Endothelial cell of umbilical vein (primary cell): Measurements from ENCODE around the gene OR51A2. TPM values are rescaled to one million over a fixed set of nuclear protein-coding genes. Genes with fewer than 3 reads are reported as not detected.

ENCODE experiments used
- BruUV-seq: library from RNA; stranded (reverse); fragments of 400-500 nt; replicated peaks from 2 replicates; lab custom pipeline; 2021; lab: Mats Ljungman, UMichigan
- CTCF ChIA-PET: fragments of 300-600, 350-600 bp; sonication (Branson Sonifier 250); formaldehyde crosslinking; loops from one replicate; lab custom pipeline; 2021; ENCODE audit warnings: antibody characterized with exemption, inconsistent platforms; lab: Charles Lee
- POLR2A ChIA-PET: fragments of 300-600, 350-600 bp; sonication (Branson Sonifier 250); formaldehyde crosslinking; loops from one replicate; lab custom pipeline; 2021; ENCODE audit warnings: antibody characterized with exemption, inconsistent platforms; lab: Charles Lee
- DNase-seq: peaks from one replicate; pipeline ENCODE4 v3.0.0-alpha.2; 2011; ENCODE audit warnings: low read depth, low spot score
- FAIRE-seq: peaks from 2 replicates; lab custom pipeline; 2011; peaks lifted over from hg19 to GRCh38; lab: Jason Lieb, UNC
- H2AFZ ChIP-seq: 2 replicates; pipeline ENCODE4 v1.6.0; 2012; ENCODE audit warnings: low read depth, low read length, control low read depth, inconsistent platforms
- H3K27ac ChIP-seq: 2 replicates; pipeline ENCODE4 v1.5.1; 2011; ENCODE audit warnings: low read depth, mild to moderate bottlenecking, control low read depth, low read length, moderate library complexity; ENCODE audit not compliant: insufficient read depth
- H3K27me3 ChIP-seq, 2 experiments: 2 replicates each; pipeline versions ENCODE4 v1.6.0 to v1.6.1; 2011; ENCODE audit warnings: low read length in 2 of 2, mixed read lengths in 1 of 2; ENCODE audit not compliant: control insufficient read depth in 2 of 2, insufficient read depth in 2 of 2
- H3K36me3 ChIP-seq, 2 experiments: 2 replicates in 1 of 2; 3 replicates in 1 of 2; pipeline ENCODE4 v1.5.1; 2011; ENCODE audit warnings: low read length in 2 of 2, mild to moderate bottlenecking in 1 of 2, moderate library complexity in 1 of 2; ENCODE audit not compliant: control insufficient read depth in 2 of 2, insufficient read depth in 2 of 2; ENCODE audit errors: extremely low read depth in 1 of 2
- H3K4me1 ChIP-seq: 3 replicates; pipeline ENCODE4 v1.5.1; 2011; ENCODE audit warnings: mild to moderate bottlenecking, low read length; ENCODE audit not compliant: control insufficient read depth, insufficient read depth; ENCODE audit errors: extremely low read depth
- H3K4me2 ChIP-seq: 2 replicates; pipeline ENCODE4 v1.6.1; 2011; ENCODE audit warnings: low read length, control low read depth, mixed read lengths; ENCODE audit not compliant: insufficient read depth
- H3K4me3 ChIP-seq, 3 experiments: fragments of 200-600 bp in 1 of 3; sonication (generic), shearing (Covaris generic) in 1 of 3; replicated peaks in 1 of 3; 2 replicates each; pipeline ENCODE4 v1.5.1; 2011 to 2016; ENCODE audit warnings: control low read depth in 3 of 3, low read length in 3 of 3, mild to moderate bottlenecking in 2 of 3, inconsistent platforms in 1 of 3, low read depth in 1 of 3, moderate library complexity in 1 of 3; ENCODE audit not compliant: insufficient read depth in 1 of 3
- H3K79me2 ChIP-seq: 2 replicates; pipeline ENCODE4 v1.6.0; 2012; ENCODE audit warnings: low read length, inconsistent platforms; ENCODE audit not compliant: control insufficient read depth, insufficient read depth
- H3K9ac ChIP-seq: replicated peaks from 2 replicates; pipeline ENCODE3; 2011; ENCODE audit warnings: low read length, control low read depth; ENCODE audit not compliant: insufficient read depth; ENCODE audit errors: extremely low read depth
- H3K9me1 ChIP-seq: replicated peaks from 3 replicates; pipeline ENCODE4 v1.6.0; 2011; ENCODE audit warnings: mild to moderate bottlenecking, low read length; ENCODE audit not compliant: control insufficient read depth, insufficient read depth; ENCODE audit errors: extremely low read depth
- H3K9me3 ChIP-seq: replicated peaks from 2 replicates; pipeline ENCODE4 v1.5.1; 2012; ENCODE audit warnings: low read length, inconsistent platforms; ENCODE audit not compliant: control insufficient read depth, insufficient read depth
- H4K20me1 ChIP-seq: replicated peaks from 2 replicates; pipeline ENCODE3; 2011; ENCODE audit warnings: mild to moderate bottlenecking, low read length; ENCODE audit not compliant: control insufficient read depth, insufficient read depth; ENCODE audit errors: extremely low read depth
- EZH2 ChIP-seq: IDR thresholded peaks from 2 replicates; pipeline ENCODE4 v1.6.1; 2012; ENCODE audit warnings: borderline replicate concordance, low read depth, mild to moderate bottlenecking, moderate library complexity, low read length, inconsistent platforms; ENCODE audit not compliant: severe bottlenecking
- FOS ChIP-seq: IDR thresholded peaks from 2 replicates; pipeline ENCODE4 v1.6.1; 2011; ENCODE audit warnings: mild to moderate bottlenecking, low read length, moderate library complexity, borderline replicate concordance; ENCODE audit not compliant: insufficient read depth
- GATA2 ChIP-seq: IDR thresholded peaks from 2 replicates; pipeline ENCODE4 v1.7.0; 2011; ENCODE audit warnings: low read depth, mild to moderate bottlenecking, moderate library complexity, mixed read lengths, low read length; ENCODE audit not compliant: insufficient read length, insufficient read depth
- JUN ChIP-seq: IDR thresholded peaks from 2 replicates; pipeline ENCODE4 v1.6.1; 2011; ENCODE audit warnings: borderline replicate concordance, low read depth; ENCODE audit not compliant: insufficient read length, insufficient read depth
- MYC ChIP-seq: IDR thresholded peaks from one replicate; pipeline ENCODE4 v1.6.1; 2011; ENCODE audit warnings: mild to moderate bottlenecking, low read depth, low read length
- POLR2A ChIP-seq: IDR thresholded peaks from 2 replicates; pipeline ENCODE4 v1.6.1; 2012; ENCODE audit warnings: low read depth, mild to moderate bottlenecking, control low read depth, low read length
- POLR2AphosphoS5 ChIP-seq: IDR thresholded peaks from 2 replicates; pipeline ENCODE4 v1.6.1; 2012; ENCODE audit warnings: low read depth, mild to moderate bottlenecking, control low read depth, low read length, moderate library complexity; ENCODE audit not compliant: insufficient read depth
- dilution Hi-C: fragments of 300-500 bp; cut with MboI; formaldehyde crosslinking; loops from one replicate; pipeline ENCODE4 v1.15.0; 2019; ENCODE audit warnings: low sequenced_read_pairs; ENCODE audit not compliant: extremely low pct_ligation_motif_present
- intact Hi-C: fragments of 100-400 bp; cut with micrococcal nuclease; formaldehyde crosslinking; loops from one replicate; pipeline ENCODE4 v1.10.0; 2022
- polyA plus RNA-seq, 4 experiments: library from polyadenylated mRNA; depleted of rRNA in 3 of 4; stranded (reverse) in 3 of 4; unstranded in 1 of 4; fragments of >200 nt; gene quantifications; 2 replicates each; pipeline versions ENCODE4 v1.2.1 to v1.2.3, GENCODE V29; 2011 to 2012; ENCODE audit warnings: missing spikeins in 1 of 4
- total RNA-seq: library from RNA; stranded (reverse); gene quantifications from 2 replicates; pipeline ENCODE4 v1.2.3, GENCODE V29; 2021
- TF ChIP-seq, protein P1 (sequence below): IDR thresholded peaks from 2 replicates; pipeline ENCODE4 v1.6.1; 2011; ENCODE audit not compliant: insufficient read depth, insufficient read length
- TF ChIP-seq, protein P2 (sequence below), 2 donors: IDR thresholded peaks; 1 replicate in 1 of 2; 2 replicates in 1 of 2; pipeline ENCODE4 v1.5.1; 2011; ENCODE audit warnings: low read length in 2 of 2, mild to moderate bottlenecking in 2 of 2, moderate library complexity in 2 of 2, control low read depth in 1 of 2, inconsistent platforms in 1 of 2, low read depth in 1 of 2; ENCODE audit not compliant: insufficient read depth in 1 of 2; ENCODE audit errors: extremely low read depth in 1 of 2

OR51A2 gene
- total and polyA plus RNA-seq, 2 donors (not counting 3 experiments of a cell fraction or from before 2014, with no cell fraction given): not detected

DNA sequence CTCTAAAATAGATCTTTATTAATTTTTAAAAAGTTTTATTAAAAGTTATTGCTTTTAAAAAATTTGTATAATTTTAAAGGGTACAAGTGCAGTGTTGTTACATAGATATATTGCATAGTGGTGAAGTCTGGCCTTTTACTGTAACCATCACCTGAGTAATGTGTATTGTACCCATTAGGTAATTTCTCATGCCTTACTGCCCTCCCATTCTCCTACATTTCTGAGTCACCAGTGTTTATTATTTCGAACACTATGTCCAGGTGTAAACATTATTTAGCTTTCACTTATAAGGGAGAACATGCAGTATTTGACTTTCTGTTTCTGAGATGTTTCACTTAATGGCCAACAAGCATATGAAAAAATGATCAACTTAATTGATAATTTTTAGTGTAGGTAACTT, 33.7 kb downstream of the OR51A2 start:
- DNase-seq: no peak

DNA sequence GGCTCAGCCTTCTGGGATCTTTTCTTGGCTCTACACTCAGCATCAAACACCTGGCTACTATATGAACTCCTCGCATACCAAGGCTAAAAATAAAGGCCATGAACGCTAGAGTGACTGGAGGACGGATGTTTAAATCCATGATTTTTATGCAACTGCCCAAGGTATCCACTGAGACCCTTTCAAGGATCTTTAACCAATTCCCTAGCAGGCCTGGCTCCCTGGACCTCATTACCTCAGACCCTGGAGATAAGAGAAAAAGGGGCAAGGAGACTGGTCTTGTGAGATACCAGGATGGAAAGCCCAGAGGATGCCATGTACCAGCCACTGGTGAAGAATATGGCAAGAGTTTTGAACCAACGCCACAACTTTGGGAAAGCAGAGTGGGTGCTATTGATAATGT, 36.3 kb downstream of the OR51A2 start, which contains the start of gene OR51G2:
Gene OR51G2 (minus strand): TSS at position 101 of the 400 bp plus-strand sequence. CDS start 3,687 bp downstream, outside the sequence.
- Histone ChIP-seq H3K9ac (no peak within 1 kb of the TSS), H3K27me3 (no peaks in the 10 kb centered on the region), H3K4me2 (no peak within 1 kb of the TSS), H3K36me3 (no peaks in the 10 kb centered on the region), H3K9me3 (no peaks in the 10 kb centered on the region), H3K79me2 (no peaks in the 10 kb centered on the region), H4K20me1 (no peaks in the 10 kb centered on the region), H3K4me1 (no peaks in the 10 kb centered on the region), H3K4me3 (no peak within 1 kb of the TSS), H2AFZ (no peak within 1 kb of the TSS), H3K27ac (no peak within 1 kb of the TSS), H3K9me1 (no peaks in the 10 kb centered on the region)
- BruUV-seq: no TSS peak
- ChIA-PET CTCF (no interaction called here), POLR2A (no interaction called here)
- FAIRE-seq (no peak), DNase-seq (no peak)
- intact Hi-C loops: no loop called here
- dilution Hi-C loops: no loop called here
- no peak for TF ChIP-seq EZH2
- TF ChIP-seq JUN: no peak
- TF ChIP-seq GATA2: no peak
- TF ChIP-seq FOS: no peak
- TF ChIP-seq, protein P1, sequence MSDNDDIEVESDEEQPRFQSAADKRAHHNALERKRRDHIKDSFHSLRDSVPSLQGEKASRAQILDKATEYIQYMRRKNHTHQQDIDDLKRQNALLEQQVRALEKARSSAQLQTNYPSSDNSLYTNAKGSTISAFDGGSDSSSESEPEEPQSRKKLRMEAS: no peak
- no peak for TF ChIP-seq MYC
- no peak for TF ChIP-seq POLR2AphosphoS5
- TF ChIP-seq, protein P2, sequence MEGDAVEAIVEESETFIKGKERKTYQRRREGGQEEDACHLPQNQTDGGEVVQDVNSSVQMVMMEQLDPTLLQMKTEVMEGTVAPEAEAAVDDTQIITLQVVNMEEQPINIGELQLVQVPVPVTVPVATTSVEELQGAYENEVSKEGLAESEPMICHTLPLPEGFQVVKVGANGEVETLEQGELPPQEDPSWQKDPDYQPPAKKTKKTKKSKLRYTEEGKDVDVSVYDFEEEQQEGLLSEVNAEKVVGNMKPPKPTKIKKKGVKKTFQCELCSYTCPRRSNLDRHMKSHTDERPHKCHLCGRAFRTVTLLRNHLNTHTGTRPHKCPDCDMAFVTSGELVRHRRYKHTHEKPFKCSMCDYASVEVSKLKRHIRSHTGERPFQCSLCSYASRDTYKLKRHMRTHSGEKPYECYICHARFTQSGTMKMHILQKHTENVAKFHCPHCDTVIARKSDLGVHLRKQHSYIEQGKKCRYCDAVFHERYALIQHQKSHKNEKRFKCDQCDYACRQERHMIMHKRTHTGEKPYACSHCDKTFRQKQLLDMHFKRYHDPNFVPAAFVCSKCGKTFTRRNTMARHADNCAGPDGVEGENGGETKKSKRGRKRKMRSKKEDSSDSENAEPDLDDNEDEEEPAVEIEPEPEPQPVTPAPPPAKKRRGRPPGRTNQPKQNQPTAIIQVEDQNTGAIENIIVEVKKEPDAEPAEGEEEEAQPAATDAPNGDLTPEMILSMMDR (IDR thresholded peaks at IDR 0.05; ENCODE audit: extremely low read depth in 1 of 2, insufficient read depth in 1 of 2, low read depth in 1 of 2, low read length in 2 of 2): no peak
- no peak for TF ChIP-seq POLR2A

More for the DNA sequence above, 33.7 kb downstream of the OR51A2 start:
- no peak overlapping the region for H2AFZ ChIP-seq
- intact Hi-C loops (no loop called here), dilution Hi-C loops (no loop called here)
- no peaks in the 10 kb centered on the region for H3K4me1 ChIP-seq
- H3K36me3 ChIP-seq: no peaks in the 10 kb centered on the region
- H3K9me3 ChIP-seq: no peaks in the 10 kb centered on the region
- no peak overlapping the region for H3K9ac ChIP-seq
- H3K9me1 ChIP-seq: no peaks in the 10 kb centered on the region
- H3K27ac ChIP-seq: no peak overlapping the region
- H3K4me2 ChIP-seq: no peak overlapping the region
- no peaks in the 10 kb centered on the region for H3K27me3 ChIP-seq
- no peak overlapping the region for H3K4me3 ChIP-seq
- no peaks in the 10 kb centered on the region for H4K20me1 ChIP-seq
- CTCF ChIA-PET: no interaction called here
- H3K79me2 ChIP-seq: no peaks in the 10 kb centered on the region
- POLR2A ChIA-PET: no interaction called here
- FAIRE-seq: no peak
- no peak for TF ChIP-seq GATA2
- BruUV-seq: no TSS peak
